ENCODE results near the gene NDUFA11. TPM values are rescaled to one million over a fixed set of nuclear protein-coding genes. Genes with fewer than 3 reads are reported as not detected.

The NDUFA11 gene
- total RNA-seq, 2 donors from 2014 or later, result 242 to 269 TPM

DNA sequence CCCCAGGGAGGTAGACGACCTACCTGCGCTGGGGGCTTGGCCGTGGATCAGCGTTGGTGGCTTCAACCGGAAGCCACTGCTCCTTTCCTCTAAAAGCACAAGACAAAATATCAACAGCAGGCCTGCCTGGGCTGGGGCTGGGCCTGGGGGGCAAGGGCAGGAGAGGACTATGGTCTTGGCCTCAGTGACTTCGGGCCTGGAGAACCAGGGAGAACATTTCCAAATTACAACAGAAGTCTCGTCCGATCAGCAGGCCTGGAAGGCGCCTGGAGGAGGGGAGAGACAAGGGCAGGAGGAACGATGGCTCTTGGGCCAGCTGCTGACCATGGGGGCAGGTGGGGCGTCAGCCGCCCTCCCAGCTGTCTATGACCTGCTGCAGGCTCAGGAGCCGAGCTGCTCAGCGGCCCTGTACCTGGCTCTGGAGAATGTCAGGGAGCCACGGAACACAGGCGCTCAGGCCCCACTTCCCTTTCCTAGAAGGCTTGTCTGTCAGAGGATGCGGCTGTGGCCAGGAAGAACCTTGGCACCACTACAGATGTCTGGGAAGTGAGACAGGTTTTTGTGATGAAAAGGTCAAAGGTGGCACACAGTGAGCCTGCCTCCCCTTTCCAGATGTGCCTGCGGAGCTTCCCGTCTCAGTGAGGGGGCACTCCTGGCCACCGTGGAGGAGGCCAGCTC, 29.9 kb upstream of the NDUFA11 start:
- Histone ChIP-seq H3K4me1 (ENCODE audit: control insufficient read depth, insufficient read depth, low read length) (no peaks in the 10 kb centered on the region), H3K36me3 (ENCODE audit: control insufficient read depth, insufficient read depth, low read length) (peaks cover 60% of the 10 kb centered on the region), H3K27ac (ENCODE audit: low read depth, low read length) (no peak overlapping the region), H3K4me3 (ENCODE audit: low read length) (no peak overlapping the region), H3K9me3 (ENCODE audit: control insufficient read depth, low read length) (no peaks in the 10 kb centered on the region), H3K9ac (ENCODE audit: extremely low read depth, low read length, poor library complexity, severe bottlenecking) (no peak overlapping the region), H3K27me3 (ENCODE audit: control insufficient read depth, insufficient read depth, low read length, poor library complexity, severe bottlenecking) (no peaks in the 10 kb centered on the region)
- Mint-ChIP-seq H3K4me1 (no peaks in the 10 kb centered on the region), H3K4me3 (no peak overlapping the region), H3K27ac (peak overlapping the region; percentile 81), H3K36me3 (ENCODE audit: low read depth) (peaks cover 79% of the 10 kb centered on the region), H3K9me3 (no peaks in the 10 kb centered on the region), H3K27me3 (ENCODE audit: insufficient read depth) (no peaks in the 10 kb centered on the region)
- no peak for DNase-seq
- 94 to 96% methylated on average over 12 to 20 of the region's 20 CpGs for WGBS, 2 experiments (ENCODE audit: insufficient coverage in 1 of 2, insufficient read length in 1 of 2)
- TF ChIP-seq, protein P1, sequence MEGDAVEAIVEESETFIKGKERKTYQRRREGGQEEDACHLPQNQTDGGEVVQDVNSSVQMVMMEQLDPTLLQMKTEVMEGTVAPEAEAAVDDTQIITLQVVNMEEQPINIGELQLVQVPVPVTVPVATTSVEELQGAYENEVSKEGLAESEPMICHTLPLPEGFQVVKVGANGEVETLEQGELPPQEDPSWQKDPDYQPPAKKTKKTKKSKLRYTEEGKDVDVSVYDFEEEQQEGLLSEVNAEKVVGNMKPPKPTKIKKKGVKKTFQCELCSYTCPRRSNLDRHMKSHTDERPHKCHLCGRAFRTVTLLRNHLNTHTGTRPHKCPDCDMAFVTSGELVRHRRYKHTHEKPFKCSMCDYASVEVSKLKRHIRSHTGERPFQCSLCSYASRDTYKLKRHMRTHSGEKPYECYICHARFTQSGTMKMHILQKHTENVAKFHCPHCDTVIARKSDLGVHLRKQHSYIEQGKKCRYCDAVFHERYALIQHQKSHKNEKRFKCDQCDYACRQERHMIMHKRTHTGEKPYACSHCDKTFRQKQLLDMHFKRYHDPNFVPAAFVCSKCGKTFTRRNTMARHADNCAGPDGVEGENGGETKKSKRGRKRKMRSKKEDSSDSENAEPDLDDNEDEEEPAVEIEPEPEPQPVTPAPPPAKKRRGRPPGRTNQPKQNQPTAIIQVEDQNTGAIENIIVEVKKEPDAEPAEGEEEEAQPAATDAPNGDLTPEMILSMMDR (conservative IDR thresholded peaks at IDR 0.05), result no peak

- 93 to 94% methylated on average over 20 to 21 of the region's 21 CpGs for WGBS, 2 experiments (ENCODE audit: insufficient coverage in 1 of 2, insufficient read length in 1 of 2)
- no peaks in the 10 kb centered on the region for H3K4me1 ChIP-seq (ENCODE audit: control insufficient read depth, insufficient read depth, low read length)
- peak overlapping the region; percentile 49 for H3K27ac ChIP-seq (ENCODE audit: low read depth, low read length)
- H3K9me3 Mint-ChIP-seq, result no peaks in the 10 kb centered on the region
- TF ChIP-seq, protein P1 (conservative IDR thresholded peaks at IDR 0.05), result no peak
- no peak overlapping the region for H3K4me3 ChIP-seq (ENCODE audit: low read length)
- H3K4me1 Mint-ChIP-seq, result no peaks in the 10 kb centered on the region
- DNase-seq, result no peak
- H3K27me3 Mint-ChIP-seq (ENCODE audit: insufficient read depth), result no peaks in the 10 kb centered on the region
- H3K27ac Mint-ChIP-seq, result no peak overlapping the region
- no peak overlapping the region for H3K4me3 Mint-ChIP-seq
- H3K9me3 ChIP-seq (ENCODE audit: control insufficient read depth, low read length), result no peaks in the 10 kb centered on the region
- H3K9ac ChIP-seq (ENCODE audit: extremely low read depth, low read length, poor library complexity, severe bottlenecking), result no peak overlapping the region
- peaks cover 68% of the 10 kb centered on the region for H3K36me3 ChIP-seq (ENCODE audit: control insufficient read depth, insufficient read depth, low read length)
- no peaks in the 10 kb centered on the region for H3K27me3 ChIP-seq (ENCODE audit: control insufficient read depth, insufficient read depth, low read length, poor library complexity, severe bottlenecking)
- H3K36me3 Mint-ChIP-seq (ENCODE audit: low read depth), result peaks cover 80% of the 10 kb centered on the region
Measured at GRCh38 chr19:5932609-5933262, 29.1 kb upstream of the NDUFA11 start.

DNA sequence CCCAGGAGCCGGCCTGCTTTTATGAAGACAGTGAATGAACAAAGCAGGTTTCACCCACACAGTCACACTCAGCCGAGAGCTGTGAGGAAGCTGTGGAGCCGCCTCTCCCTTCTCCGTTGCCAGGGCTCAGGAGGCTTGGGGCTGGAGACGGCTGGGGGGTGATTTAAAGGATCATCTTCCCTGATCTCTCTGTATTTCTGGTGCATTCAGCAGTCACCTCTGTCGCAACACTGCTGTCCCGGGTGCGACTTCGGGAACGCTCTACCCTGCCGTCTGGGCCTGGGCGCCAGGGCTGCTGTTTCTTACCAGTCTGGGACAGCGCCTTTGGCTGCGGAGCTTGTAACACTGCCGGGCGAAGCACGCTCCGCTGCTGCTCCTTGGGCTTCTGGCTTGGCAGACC, 28.6 kb upstream of the NDUFA11 start:
- Mint-ChIP-seq H3K4me1 (no peaks in the 10 kb centered on the region), H3K27me3 (ENCODE audit: insufficient read depth) (no peaks in the 10 kb centered on the region), H3K36me3 (ENCODE audit: low read depth) (peaks cover 79% of the 10 kb centered on the region), H3K27ac (no peak overlapping the region), H3K9me3 (no peaks in the 10 kb centered on the region), H3K4me3 (no peak overlapping the region)
- no peak overlapping the region for H3K27ac ChIP-seq (ENCODE audit: low read depth, low read length)
- H3K4me3 ChIP-seq (ENCODE audit: low read length), result no peak overlapping the region
- no peak overlapping the region for H3K9ac ChIP-seq (ENCODE audit: extremely low read depth, low read length, poor library complexity, severe bottlenecking)
- no peak for DNase-seq
- no peaks in the 10 kb centered on the region for H3K9me3 ChIP-seq (ENCODE audit: control insufficient read depth, low read length)
- TF ChIP-seq, protein P1 (conservative IDR thresholded peaks at IDR 0.05), result no peak
- H3K36me3 ChIP-seq (ENCODE audit: control insufficient read depth, insufficient read depth, low read length), result peaks cover 70% of the 10 kb centered on the region
- H3K27me3 ChIP-seq (ENCODE audit: control insufficient read depth, insufficient read depth, low read length, poor library complexity, severe bottlenecking), result no peaks in the 10 kb centered on the region
- WGBS, 2 experiments (ENCODE audit: insufficient coverage in 1 of 2, insufficient read length in 1 of 2), result 96 to 99% methylated on average over 16 to 18 of the region's 18 CpGs
- no peaks in the 10 kb centered on the region for H3K4me1 ChIP-seq (ENCODE audit: control insufficient read depth, insufficient read depth, low read length)
